ENCODE measurements around the gene UGT1A5.
"Not testable (repeated sequence)": the region's sequence is repeated elsewhere in the genome, so short reads cannot be mapped to it uniquely, and the experiment has no call there.

UGT1A5 gene

DNA sequence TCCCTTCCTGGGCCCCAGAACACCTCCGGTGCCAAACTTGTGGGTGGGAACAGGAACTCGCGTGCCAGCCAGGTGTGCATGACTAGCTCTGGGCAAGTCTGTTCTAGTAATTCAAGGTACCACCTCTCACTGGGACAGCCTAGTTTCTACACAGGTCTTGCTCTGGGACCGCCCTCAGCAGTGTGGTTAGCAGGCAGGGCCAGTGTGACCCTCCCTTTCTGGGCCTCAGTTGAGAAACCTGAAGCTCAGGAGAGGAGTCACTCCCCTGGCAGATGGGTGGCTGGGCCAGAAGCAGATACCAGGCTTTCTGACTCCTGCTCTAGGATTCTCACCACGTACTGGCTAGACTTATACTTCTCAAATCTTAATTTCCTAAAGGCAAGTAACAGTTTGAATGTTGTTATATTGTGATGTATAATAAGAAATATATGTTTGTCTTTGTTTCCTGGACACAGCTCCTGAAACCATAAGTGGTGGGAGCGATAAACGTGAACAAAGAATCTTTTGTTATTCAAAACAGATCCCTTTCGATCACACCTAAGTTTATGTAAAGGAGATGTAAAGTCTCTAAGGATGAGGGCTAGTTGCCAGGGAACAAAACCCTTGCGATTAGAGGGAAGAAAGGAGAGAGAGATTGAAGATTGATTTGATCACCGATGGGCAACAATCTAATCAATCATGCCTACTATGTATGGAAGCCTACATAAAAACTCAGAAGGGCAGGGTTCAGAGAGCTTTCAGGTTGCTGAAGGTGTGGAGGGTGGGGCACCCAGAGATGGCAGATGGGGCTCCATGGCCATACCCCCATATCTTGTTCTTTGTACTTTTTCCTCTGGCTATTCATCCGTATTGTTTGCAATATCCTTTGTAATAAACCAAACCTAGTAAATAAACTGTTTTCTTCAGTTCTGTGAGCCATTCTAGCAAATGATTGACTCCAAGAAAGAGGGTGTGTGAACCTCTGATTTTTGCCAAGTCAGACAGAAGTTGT lies 21.0 kb upstream of the UGT1A5 start:
- CTCF ChIA-PET = interaction anchor here (1.2 kb wide), 1 partner anchor 20 kb away, joined by 5 read pairs; no protein-coding TSS in a partner anchor

GRCh38 chr2:233692648-233693047 lies 20.1 kb upstream of the UGT1A5 start, which contains the start of gene UGT1A6:
TSS of gene UGT1A6 (plus strand) at chr2:233692890. CDS start at chr2:233693005, 115 bp downstream.
- TF ChIP-seq, protein P1, sequence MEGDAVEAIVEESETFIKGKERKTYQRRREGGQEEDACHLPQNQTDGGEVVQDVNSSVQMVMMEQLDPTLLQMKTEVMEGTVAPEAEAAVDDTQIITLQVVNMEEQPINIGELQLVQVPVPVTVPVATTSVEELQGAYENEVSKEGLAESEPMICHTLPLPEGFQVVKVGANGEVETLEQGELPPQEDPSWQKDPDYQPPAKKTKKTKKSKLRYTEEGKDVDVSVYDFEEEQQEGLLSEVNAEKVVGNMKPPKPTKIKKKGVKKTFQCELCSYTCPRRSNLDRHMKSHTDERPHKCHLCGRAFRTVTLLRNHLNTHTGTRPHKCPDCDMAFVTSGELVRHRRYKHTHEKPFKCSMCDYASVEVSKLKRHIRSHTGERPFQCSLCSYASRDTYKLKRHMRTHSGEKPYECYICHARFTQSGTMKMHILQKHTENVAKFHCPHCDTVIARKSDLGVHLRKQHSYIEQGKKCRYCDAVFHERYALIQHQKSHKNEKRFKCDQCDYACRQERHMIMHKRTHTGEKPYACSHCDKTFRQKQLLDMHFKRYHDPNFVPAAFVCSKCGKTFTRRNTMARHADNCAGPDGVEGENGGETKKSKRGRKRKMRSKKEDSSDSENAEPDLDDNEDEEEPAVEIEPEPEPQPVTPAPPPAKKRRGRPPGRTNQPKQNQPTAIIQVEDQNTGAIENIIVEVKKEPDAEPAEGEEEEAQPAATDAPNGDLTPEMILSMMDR (IDR thresholded peaks at IDR 0.05; ENCODE audit: control extremely low read depth, extremely low read depth, low read depth, missing control alignments) = no peak
- ChIA-PET POLR2A (no interaction called here), CTCF (no interaction called here)
- no peak for DNase-seq (ENCODE audit: extremely low spot score)

More for the DNA sequence above, 21.0 kb upstream of the UGT1A5 start:
- TF ChIP-seq, protein P1 (IDR thresholded peaks at IDR 0.05; ENCODE audit: control extremely low read depth, extremely low read depth, low read depth, missing control alignments) = no peak
- no peak for DNase-seq (ENCODE audit: extremely low spot score)
- POLR2A ChIA-PET = no interaction called here

DNA sequence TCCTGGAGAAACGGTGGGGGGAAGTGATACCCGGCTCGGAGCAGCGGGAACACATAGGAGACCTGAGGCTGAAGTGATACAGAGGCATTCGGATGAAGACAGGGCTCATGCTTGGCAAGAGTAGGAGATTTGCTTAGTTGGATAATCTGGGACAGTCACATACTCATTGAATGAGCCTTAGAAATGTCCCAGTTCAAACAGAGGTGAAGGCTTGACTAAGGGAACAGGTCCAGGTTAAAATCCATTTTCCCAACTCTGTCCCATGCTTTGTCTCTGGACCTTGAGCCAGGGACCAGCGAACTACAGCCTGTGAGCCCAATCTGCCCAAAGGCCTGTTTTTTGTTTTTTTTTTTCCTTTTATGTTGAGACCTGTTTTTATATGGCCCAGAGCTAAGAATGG lies 18.7 kb upstream of the UGT1A5 start:
- no peak for DNase-seq (ENCODE audit: extremely low spot score)
- POLR2A ChIA-PET = no interaction called here
- TF ChIP-seq, protein P1 (IDR thresholded peaks at IDR 0.05; ENCODE audit: control extremely low read depth, extremely low read depth, low read depth, missing control alignments) = no peak
- CTCF ChIA-PET = no interaction called here

- POLR2A ChIA-PET = no interaction called here
- no peak for DNase-seq (ENCODE audit: extremely low spot score)
- CTCF ChIA-PET = no interaction called here
- TF ChIP-seq, protein P1 (IDR thresholded peaks at IDR 0.05; ENCODE audit: control extremely low read depth, extremely low read depth, low read depth, missing control alignments) = no peak
Measured at GRCh38 chr2:233698740-233699139, 14.0 kb upstream of the UGT1A5 start.

GRCh38 chr2:233699424-233700027 lies 13.2 kb upstream of the UGT1A5 start:
- DNase-seq (ENCODE audit: extremely low spot score) = no peak
- TF ChIP-seq, protein P1 (IDR thresholded peaks at IDR 0.05; ENCODE audit: control extremely low read depth, extremely low read depth, low read depth, missing control alignments) = no peak
- ChIA-PET CTCF (interaction anchor here (1.7 kb wide), 1 partner anchor 12 kb away, joined by 5 read pairs; no protein-coding TSS in a partner anchor), POLR2A (no interaction called here)

GRCh38 chr2:233700028-233700635 lies 12.6 kb upstream of the UGT1A5 start:
- ChIA-PET CTCF (interaction anchor here (1.7 kb wide), 1 partner anchor 11 kb away, joined by 5 read pairs; no protein-coding TSS in a partner anchor), POLR2A (no interaction called here)
- DNase-seq (ENCODE audit: extremely low spot score) = no peak
- TF ChIP-seq, protein P1 (IDR thresholded peaks at IDR 0.05; ENCODE audit: control extremely low read depth, extremely low read depth, low read depth, missing control alignments) = no peak

- POLR2A ChIA-PET; DNase-seq (ENCODE audit: extremely low spot score); CTCF ChIA-PET: not testable (repeated sequence)
Measured at GRCh38 chr2:233700842-233701241, 11.9 kb upstream of the UGT1A5 start.
